Adipose tissue (tissue), 3 donors: ENCODE results near the gene HSD11B1. TPM values are rescaled to one million over a fixed set of nuclear protein-coding genes. Genes with fewer than 3 reads are reported as not detected.

Source experiments
- H3K27ac ChIP-seq: one replicate; pipeline ENCODE4 v1.5.1; 2013; ENCODE audit warnings: low read depth, low read length
- WGBS, 3 donors: extraction: QIAGEN DNeasy Blood & Tissue Kit; methylation state at CpG; one replicate each; pipeline ENCODE4 v1.1.7; 2013; 5-methylcytosine and 5-hydroxymethylcytosine counted together
- polyA plus RNA-seq, 3 donors: library from polyadenylated mRNA; stranded (reverse); fragments of 200-250 nt; gene quantifications; one replicate each; pipeline ENCODE4 v1.2.3, GENCODE V29; 2013
- donor health status: healthy with polysubstance abuse.
- donor health status: Bipolar disorder and iron deficiency.
- donor health status: healthy.

Gene HSD11B1
- polyA plus RNA-seq, 3 donors: 1.3 to 17.5 (median 4.9) TPM

GRCh38 chr1:209720326-209720725 is 15.7 kb downstream of the HSD11B1 start:
- no peak overlapping the region for H3K27ac ChIP-seq
- 65 to 91% (median 90%) methylated on average over 4 of the region's 4 CpGs for WGBS, 3 donors

- H3K27ac ChIP-seq: no peak overlapping the region
- WGBS, 3 donors: 77 to 95% (median 78%) methylated on average over 2 of the region's 2 CpGs
Observed at GRCh38 chr1:209720826-209721225, 16.2 kb downstream of the HSD11B1 start.

GRCh38 chr1:209721323-209721722 is 16.7 kb downstream of the HSD11B1 start:
- H3K27ac ChIP-seq: no peak overlapping the region
- WGBS, 3 donors: 87 to 97% (median 92%) methylated on average over 1 of the region's 1 CpG

DNA sequence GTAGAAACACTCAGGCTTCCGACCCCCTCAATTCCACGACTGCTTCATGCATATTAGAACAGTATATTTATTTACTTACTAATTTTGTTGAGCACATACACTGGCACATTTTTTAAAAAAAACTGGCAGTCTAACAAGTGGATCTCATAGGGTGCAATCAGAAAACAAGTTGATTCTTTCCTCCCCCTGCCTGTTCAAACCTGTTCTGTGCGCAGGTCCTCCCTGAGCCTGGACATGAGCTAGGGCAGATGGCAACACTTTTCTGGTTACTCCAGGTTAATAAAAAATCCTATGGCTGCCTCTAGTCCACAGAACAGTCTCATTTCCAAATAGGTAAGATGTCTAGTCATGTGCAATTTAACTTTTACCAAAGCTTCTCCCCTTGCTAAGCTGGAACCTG is 18.6 kb downstream of the HSD11B1 start:
- H3K27ac ChIP-seq: no peak overlapping the region
- WGBS, 3 donors: 94 to 97% (median 96%) methylated on average over 3 of the region's 3 CpGs

GRCh38 chr1:209723756-209724693 is 19.4 kb downstream of the HSD11B1 start:
- WGBS, 3 donors: 71 to 76% (median 72%) methylated on average over 3 of the region's 3 CpGs

DNA sequence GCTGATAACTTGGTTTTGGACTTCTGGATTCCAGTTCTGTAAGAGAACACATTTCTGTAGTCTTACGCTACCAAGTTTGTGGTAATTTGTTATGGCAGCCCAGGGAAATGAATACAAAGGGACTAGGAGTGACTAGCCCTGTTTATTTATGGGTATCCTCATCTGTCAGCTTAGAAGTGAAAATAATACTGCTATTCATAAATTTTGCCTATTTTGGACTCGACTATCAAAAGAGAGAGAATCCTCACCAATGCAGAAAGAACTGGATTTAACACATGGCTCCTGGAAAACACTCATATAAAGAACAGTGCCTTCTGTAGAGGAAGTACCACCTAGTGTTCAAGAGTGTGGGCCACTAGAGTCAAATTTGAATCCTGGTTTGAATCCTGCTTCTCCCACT is 22.6 kb downstream of the HSD11B1 start:
- H3K27ac ChIP-seq: no peak overlapping the region
- WGBS, 3 donors: 79 to 92% (median 91%) methylated on average over 2 of the region's 2 CpGs

More at GRCh38 chr1:209723756-209724693, 19.4 kb downstream of the HSD11B1 start:
- H3K27ac ChIP-seq: no peak overlapping the region

DNA sequence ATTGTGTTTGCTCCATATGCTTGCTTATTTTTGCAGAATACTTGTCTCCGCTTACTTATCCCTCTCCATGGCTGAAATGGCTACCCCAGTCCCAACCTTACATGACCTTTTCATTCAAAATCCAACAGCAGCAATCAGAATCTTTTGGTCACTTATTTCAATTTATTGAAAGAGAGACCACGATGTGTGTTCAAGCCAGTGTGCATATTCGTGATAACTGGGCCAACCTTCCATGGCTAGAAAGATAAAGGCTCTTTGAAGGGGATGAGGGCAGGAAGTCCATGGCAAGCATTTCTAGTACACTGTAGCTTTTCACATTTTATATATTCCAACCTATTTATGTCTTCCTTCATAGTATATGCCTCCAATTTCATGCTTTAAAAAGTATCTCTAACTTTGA is 23.1 kb downstream of the HSD11B1 start:
- WGBS, 3 donors: 77 to 90% (median 87%) methylated on average over 3 of the region's 3 CpGs
- no peak overlapping the region for H3K27ac ChIP-seq

DNA sequence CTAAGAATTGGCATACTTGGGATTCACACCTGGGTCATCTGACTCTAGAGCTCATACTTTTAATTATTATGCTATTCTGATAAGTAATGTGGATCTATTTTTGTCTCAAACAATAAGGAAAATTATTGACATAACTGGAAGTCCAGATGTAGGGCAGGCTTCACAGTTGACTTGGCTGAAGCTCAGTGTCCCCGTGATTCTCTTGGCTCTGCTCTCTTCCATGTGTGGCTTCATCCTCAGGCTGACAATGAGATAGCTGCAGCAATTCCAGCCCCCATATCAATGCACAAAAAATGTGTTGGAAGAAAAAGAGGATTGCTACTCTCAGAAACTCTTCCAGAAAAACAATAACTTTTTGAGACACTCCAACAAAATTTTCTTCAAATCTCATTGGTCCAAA is 23.8 kb downstream of the HSD11B1 start:
- WGBS, 3 donors: 50 to 63% (median 53%) methylated on average over 1 of the region's 1 CpG

DNA sequence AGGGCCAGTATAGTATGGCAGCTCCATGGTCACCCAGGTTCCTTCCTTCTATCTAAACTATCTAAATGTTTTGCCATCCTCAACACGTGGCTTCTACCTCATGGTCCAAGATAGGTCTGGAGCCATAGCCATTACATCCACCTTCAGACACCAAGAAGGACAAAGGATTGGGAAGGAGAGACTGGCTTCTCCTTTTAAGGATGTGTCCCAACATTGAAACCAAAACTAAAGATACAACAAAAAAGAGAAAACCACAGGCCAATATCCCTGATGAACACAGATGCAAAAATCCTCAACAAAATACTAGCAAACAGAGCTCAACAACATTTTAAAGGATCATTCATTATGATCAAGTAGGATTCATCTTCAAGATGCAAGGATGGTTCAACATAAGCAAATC is 24.8 kb downstream of the HSD11B1 start:
- WGBS, 3 donors: 50 to 79% (median 77%) methylated on average over 1 of the region's 1 CpG
- no peak overlapping the region for H3K27ac ChIP-seq

More for the DNA sequence above, 23.8 kb downstream of the HSD11B1 start:
- no peak overlapping the region for H3K27ac ChIP-seq

GRCh38 chr1:209732725-209733124 is 28.1 kb downstream of the HSD11B1 start:
- 66 to 81% (median 67%) methylated on average over 1 of the region's 1 CpG for WGBS, 3 donors

GRCh38 chr1:209733409-209734192 is 29.0 kb downstream of the HSD11B1 start:
- H3K27ac ChIP-seq: no peak overlapping the region
- 44 to 84% (median 55%) methylated on average over 3 of the region's 3 CpGs for WGBS, 3 donors

More at GRCh38 chr1:209732725-209733124, 28.1 kb downstream of the HSD11B1 start:
- H3K27ac ChIP-seq: no peak overlapping the region

DNA sequence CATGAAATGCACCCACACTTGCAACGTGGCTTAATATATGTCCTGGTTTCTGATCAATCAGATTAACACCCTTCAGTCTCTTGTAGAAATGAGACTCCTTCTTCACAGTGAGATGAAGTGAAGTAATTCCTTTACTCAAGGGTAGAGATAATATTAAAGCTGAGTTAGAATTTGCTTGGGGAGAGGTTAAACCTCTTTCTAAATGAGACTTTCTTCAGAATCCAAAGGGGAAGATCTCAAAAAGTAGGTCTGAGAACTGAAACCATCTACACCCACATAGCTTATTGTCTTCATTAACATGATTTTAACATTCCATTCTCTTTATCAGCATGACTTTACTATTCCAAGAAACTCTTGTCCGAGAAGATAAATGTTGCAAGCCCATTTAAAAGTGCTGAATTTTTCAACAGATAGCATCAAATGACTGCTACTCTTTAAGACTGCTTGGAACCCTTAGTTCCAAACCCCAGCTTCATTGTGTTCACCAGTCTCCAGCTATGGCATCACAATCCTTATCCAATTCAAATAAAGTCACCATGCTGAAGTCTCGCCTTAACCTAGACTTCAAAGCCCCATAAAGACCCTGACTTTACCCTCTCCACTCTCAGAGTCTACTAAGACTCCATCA is 32.0 kb downstream of the HSD11B1 start:
- 66 to 76% (median 67%) methylated on average over 3 of the region's 3 CpGs for WGBS, 3 donors
- no peak overlapping the region for H3K27ac ChIP-seq

GRCh38 chr1:209737118-209737505 is 32.5 kb downstream of the HSD11B1 start:
- H3K27ac ChIP-seq: no peak overlapping the region
- 80 to 90% (median 81%) methylated on average over 5 of the region's 5 CpGs for WGBS, 3 donors

GRCh38 chr1:209738270-209738669 is 33.6 kb downstream of the HSD11B1 start:
- 85 to 97% (median 95%) methylated on average over 1 of the region's 1 CpG for WGBS, 3 donors
- H3K27ac ChIP-seq: no peak overlapping the region

DNA sequence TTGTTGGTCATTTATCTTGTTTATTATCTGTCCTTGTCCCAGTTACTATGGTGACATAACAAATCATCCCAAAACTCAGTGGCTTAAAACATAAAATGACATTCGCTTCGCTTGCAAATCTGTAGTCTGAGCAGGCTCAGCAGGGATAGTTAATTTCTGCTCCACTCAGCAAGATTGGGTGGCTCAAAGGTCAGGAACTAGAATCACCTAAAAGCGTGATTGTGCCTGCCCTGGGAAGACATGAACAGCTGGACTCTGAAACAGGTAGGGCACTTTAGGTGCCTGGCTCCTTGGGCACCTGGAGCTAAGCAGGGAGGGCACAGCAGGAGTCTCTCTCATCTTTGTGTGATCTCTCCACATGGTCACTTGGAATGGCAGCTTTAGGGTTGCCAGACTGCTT is 36.5 kb downstream of the HSD11B1 start:
- WGBS, 3 donors: 78 to 91% (median 87%) methylated on average over 3 of the region's 3 CpGs
- H3K27ac ChIP-seq: no peak overlapping the region

DNA sequence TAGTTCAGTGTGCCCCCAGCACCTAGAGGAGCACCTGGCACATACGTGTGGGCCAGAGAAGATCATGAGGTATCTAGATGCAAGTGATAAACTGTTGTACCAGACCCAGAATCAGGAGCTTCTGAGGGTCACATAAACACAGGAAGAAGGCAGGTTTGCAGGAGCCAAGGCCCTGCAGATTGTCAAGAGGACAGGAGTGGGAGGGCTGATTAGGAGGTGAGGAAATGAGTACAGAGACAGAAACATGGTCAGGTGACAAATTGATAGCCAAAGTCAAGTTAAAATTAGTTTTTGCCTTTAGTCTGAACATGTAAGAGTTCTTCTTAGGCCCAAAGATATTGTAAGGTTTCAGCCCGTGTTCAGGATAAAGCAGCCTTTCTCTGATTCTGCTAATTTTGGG is 37.2 kb downstream of the HSD11B1 start:
- WGBS, 3 donors: 46 to 72% (median 68%) methylated on average over 2 of the region's 2 CpGs

GRCh38 chr1:209742409-209743144 is 37.9 kb downstream of the HSD11B1 start:
- no peak overlapping the region for H3K27ac ChIP-seq

More for the DNA sequence above, 37.2 kb downstream of the HSD11B1 start:
- no peak overlapping the region for H3K27ac ChIP-seq

DNA sequence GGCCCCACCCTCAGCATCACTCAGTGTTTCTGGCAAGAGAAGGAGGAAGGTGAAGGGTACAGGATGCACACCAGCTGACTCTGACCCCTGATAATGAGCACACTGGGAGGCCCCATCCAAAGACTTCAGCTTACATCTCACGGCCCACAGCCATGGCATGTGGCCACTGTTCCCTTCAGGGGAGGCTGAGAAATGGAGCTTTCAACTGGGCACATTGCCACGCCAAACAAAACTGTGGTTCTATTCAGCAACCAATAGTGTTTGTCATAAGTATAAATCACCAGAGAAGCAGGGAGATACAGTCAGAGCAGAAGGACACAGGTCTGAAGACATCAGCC is 38.5 kb downstream of the HSD11B1 start:
- no peak overlapping the region for H3K27ac ChIP-seq
- WGBS, 3 donors: 38 to 49% (median 47%) methylated on average over 2 of the region's 2 CpGs

More at GRCh38 chr1:209742409-209743144, 37.9 kb downstream of the HSD11B1 start:
- 48 to 53% (median 51%) methylated on average over 8 of the region's 8 CpGs for WGBS, 3 donors
